Fibroblast of gingiva (primary cell): ENCODE data around the gene PRODH2.

Source experiments
- DNase-seq: peaks from one replicate; pipeline ENCODE4 v3.0.0-alpha.2; 2011; ENCODE audit warnings: low read depth

PRODH2 gene

DNA sequence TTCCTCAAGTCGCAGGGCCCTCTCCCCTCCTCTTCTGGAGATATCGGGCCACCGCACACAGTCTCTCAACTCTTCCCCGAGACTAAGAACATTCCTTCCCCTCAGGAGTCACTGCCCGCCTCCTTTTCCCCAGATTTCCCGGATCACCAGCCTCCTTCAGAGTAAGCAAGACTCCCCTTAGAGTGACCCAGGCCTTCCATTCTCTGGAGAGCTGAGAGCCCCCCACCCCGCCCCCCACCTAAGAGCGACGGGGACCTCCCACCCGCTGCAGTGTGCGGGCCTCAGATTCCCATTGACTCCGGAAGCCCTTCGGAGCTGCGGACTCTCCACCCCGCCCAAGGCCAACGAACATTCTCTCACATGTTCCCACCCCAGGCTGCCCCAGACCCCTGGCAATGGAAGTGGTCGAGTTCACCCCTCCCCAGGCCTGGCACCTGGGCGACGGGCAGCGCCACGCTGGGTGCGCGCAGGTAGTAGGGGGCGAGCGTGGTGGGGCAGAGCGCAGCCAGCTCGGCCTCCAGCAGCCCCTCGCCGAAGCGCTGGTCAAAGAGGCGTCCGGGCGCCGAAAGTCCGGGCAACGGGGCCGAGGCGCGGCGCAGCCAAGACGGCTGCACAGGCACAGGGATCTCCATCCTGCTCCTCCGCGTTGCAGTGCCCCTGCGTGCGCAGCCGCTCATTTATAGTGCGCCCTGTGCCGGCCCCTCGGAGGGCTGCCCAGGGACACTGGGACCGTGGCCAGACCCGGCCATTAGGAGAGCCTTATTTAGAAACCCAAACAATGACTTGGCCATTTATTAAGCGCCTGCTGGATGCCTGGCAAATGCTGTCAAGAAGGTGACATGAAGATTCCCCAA is 56.0 kb downstream of the PRODH2 start, which contains the start of gene HSPB6:
Gene HSPB6 (minus strand): TSS at position 653 of the 854 bp plus-strand sequence. CDS start 21 bp downstream, at position 632.
- DNase-seq = peak; percentile 79

DNA sequence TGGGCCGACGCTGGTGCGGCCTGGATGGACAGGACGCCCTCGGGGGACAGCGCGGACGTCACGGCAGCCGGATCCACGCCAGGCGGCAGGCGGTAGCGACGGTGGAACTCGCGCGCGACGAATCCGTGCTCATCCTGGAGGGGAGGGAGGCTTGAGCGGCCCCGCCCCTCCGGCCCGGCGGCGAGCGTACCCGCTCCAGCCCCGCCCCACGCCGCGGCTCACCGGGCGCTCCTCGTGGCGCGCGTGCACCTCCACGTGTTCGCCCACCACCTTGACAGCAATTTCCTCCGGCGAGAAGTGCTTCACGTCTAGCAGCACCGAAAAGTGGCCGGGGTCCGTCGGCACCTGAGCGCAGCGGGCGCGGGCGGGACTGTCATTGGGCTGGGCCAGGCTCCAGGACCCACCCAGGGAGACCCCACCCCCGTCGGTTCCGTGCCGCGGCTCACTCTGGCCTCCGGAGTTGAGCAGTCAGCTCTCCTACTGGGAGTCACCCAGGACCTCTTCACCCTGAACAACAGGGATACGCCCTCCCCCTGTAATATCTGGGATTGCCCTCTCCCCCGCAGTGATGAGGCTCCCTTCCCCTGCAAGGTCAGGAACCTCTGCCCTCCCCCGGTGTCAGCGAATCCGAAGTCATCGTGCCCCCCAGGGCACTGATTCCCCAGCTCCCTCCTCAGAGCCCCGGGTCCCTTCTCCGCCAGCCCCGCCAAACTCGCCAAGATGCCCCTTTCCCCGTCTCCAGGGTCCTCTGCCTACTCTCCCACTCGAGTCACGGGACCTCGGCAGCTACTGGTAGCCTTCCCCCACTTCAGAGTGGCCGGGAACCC is 56.9 kb downstream of the PRODH2 start:
- peak; percentile 93 for DNase-seq

DNA sequence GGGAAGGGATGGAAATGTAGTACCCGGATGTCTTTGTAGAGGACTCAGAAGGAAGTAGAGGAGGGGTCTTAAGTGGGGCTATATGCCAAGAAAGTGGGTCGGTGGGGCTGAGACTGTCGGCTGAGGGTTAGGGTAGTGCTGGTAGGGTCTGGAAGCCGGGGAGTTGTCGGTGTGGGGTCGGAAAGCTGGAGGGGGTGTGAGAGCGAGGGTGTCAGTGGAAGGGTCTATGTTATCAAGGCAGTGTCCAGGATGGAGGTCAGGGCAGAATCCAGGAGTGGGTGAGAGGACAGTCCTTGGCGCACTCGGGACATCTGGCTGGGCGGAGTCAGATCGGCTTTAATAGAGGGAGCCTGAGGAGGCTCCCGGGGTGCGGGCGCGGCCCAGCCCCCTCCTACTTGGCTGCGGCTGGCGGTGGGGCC is 57.5 kb downstream of the PRODH2 start:
- no peak for DNase-seq

DNA sequence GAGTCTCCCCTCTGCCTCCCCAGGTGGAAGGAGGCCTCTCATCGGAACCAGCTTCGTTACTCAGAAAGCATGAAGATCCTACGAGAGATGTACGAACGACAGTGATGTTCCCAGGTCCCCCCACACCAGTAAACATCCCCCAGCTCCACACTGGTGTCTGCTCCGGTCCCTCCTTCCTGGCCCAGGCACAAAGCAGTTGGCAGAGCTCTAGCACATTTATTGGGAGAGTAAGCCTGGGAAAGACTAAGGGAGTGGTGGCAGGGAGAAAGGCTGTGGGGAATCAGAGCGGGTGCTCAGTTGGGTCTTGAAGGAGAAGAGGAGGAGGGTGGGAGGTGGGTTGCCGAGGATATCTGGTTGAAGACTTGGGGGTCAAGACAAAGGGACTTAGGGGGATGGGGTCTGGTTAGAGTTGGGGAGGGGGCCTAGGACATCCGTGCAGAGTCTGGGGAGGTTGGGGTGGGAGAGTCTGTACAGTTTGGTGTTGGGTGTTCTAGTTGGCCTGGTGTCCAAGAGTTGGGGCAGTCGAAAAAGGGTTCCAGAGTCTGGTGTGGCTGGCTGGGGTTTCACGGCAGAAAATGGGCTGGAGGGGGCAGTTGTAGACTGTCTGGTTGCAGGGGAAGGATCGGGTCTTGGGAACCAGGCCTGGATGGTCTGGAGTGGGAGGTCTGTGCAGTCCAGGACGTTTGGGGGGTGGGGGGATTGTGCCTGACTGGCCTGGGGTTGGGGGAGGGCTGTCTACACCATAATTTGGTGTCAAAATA is 58.1 kb downstream of the PRODH2 start:
- DNase-seq = no peak

DNA sequence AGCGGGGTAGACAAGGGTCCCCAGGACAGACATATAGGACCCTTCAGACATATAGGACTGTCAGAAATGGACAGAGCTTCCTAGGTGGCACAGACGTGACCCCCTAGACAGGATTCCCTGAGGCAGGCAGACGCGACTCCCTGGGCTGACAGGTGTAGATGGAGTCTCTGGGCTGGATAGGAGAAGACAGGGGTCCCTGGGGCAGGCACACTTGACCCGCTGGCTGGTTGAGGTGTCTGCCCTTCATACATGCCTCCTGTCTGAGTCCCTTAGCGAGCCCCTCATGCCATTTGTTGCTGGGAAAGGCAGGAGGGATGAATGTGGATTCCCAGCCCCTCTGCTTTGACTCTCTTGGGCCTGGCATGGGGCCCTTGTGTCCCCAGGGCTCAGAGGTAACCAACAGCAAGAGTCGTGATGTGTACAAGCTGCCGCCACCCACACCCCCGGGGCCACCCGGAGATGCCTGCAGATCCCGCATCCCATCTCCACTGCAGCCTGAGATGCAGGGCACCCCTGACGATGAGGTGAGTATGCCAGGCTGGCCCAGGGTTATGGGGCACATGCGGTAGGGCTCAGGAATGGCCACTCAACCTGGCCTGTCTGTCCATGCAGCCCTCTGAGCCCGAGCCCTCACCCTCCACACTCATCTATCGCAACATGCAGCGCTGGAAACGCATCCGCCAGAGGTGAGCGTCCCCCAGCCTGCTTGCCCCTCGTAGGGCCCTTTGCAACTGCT is 58.8 kb downstream of the PRODH2 start:
- DNase-seq = no peak

DNA sequence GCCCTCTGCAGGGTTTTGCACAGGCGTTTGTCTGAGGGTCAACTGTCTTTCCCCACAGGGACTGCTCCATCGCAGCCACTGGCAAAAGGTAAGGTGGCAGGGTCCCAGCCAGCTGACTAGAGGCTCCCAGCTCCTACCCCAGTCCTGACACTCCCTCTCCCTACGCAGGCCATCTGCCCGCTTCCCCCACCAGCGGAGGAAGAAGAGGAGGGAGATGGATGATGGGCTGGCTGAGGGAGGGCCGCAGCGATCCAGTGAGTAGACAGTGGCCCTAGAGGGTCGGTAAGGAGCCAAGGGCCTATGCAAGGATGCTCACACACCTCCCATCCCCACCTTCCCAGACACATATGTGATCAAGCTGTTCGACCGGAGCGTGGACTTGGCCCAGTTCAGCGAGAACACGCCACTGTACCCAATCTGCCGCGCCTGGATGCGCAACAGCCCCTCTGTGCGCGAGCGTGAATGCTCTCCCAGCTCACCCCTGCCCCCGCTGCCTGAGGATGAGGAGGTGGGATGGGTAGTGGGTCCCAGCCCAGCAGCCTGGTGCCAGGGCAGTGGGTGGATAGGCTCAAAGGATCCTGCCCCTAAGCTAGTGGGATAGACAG is 59.8 kb downstream of the PRODH2 start:
- DNase-seq = no peak

DNA sequence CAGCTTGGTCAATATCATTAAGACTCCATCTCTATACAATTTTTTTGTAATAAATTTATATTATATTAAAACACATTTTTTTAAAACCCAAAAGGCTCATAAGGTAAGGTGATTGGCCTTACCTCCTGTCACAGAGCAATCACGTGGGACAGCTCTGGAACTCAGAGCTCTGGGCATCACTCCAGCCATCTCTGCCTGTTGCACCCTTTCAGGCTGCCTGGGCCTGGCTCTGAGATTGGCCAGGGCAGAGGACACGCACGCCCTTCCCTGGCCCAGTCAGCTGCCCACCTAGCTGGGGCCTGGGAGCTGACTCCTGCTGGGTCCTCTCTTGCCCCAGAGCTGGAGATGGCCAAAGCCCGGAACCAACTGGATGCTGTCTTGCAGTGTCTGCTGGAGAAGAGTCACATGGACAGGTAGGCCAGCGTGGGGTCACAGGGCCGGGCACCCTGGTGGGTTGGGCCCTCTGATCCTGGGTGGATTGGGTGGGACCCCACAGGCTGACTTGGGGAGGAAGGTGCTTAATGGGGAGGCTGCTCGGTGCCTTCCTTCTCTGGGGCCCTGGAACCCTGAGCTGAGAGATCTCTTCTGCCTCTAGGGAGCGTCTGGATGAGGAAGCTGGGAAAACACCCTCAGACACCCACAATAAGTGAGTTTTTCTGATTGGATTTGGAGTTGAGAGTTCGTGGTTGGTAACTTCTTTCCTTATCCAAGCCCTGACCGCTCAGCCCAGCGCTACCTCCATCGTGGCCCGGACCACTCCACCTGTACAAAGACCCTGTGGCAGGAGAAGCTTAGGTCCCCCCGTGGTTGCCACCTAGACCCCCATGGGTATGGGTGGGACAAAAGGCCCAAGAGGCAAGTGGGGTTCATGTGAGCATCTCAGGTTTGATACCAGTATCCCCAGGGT is 60.6 kb downstream of the PRODH2 start:
- no peak for DNase-seq

DNA sequence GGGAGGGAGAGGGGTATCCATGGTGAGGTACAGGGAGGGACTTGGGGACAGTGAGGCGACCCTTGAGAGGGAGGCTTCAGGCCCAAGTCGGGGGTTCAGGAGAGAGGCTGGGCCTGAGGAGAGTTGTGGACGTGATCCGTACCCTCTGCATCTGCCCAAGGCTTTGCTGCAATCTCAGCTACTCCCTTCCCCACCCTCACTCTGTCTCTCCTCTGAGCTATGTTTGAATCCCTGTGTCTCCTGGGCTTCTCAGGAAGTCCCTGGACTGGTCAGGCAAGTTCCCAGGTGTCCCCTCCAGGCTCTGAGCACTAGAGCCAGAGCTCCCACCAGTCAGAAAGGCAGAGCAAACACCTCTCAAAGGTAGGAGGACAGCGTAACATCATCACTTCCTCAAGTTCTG is 62.5 kb downstream of the PRODH2 start:
- no peak for DNase-seq
